Right forelimb (tissue), 1 donor: ENCODE data around the gene KCNK4.
A peak's percentile ranks its signal among the peaks of the same experiment; 100 is the strongest.

ENCODE experiments used
- DNase-seq: peaks from one replicate; pipeline ENCODE4 v3.0.0-alpha.2; 2018

KCNK4 gene

GRCh38 chr11:64269540-64270220 is 21.4 kb upstream of the KCNK4 start:
- peak; percentile 99 for DNase-seq

GRCh38 chr11:64275031-64275800 is 15.9 kb upstream of the KCNK4 start:
- DNase-seq: no peak

- DNase-seq: no peak
These were observed 15.3 kb upstream of the KCNK4 start for GRCh38 chr11:64275841-64276240.

- no peak for DNase-seq
These were observed 14.3 kb upstream of the KCNK4 start for GRCh38 chr11:64276653-64277431.

- no peak for DNase-seq
These were observed 12.4 kb upstream of the KCNK4 start for GRCh38 chr11:64278576-64279190.

GRCh38 chr11:64281957-64282770 is 8.9 kb upstream of the KCNK4 start:
- DNase-seq: no peak

GRCh38 chr11:64283092-64283491 is 8.0 kb upstream of the KCNK4 start:
- DNase-seq: no peak

- peak; percentile 97 for DNase-seq
These were observed 6.8 kb upstream of the KCNK4 start, which contains the start of gene BAD for GRCh38 chr11:64284048-64284961. BAD (minus strand) TSS chr11:64284665; CDS start chr11:64284368, 297 bp downstream.

- peak; percentile 95 for DNase-seq
These were observed 5.9 kb upstream of the KCNK4 start, which contains the start of gene GPR137 for GRCh38 chr11:64284962-64285884. GPR137 (plus strand) TSS chr11:64285848; CDS start chr11:64286525, 677 bp downstream.

GRCh38 chr11:64285885-64286800 is 5.0 kb upstream of the KCNK4 start:
- DNase-seq: no peak

- no peak for DNase-seq
These were observed 4.3 kb upstream of the KCNK4 start for GRCh38 chr11:64286801-64287159.

GRCh38 chr11:64287676-64288352 is 3.3 kb upstream of the KCNK4 start:
- no peak for DNase-seq

- no peak for DNase-seq
These were observed 2.8 kb upstream of the KCNK4 start for GRCh38 chr11:64288353-64288750.

GRCh38 chr11:64289002-64289564 is 2.0 kb upstream of the KCNK4 start:
- no peak for DNase-seq

GRCh38 chr11:64290352-64291261 is 495 bp upstream of the KCNK4 start:
- no peak for DNase-seq

GRCh38 chr11:64291752-64292459 is 804 bp downstream of the KCNK4 start:
- DNase-seq: no peak
